Stimulated activated CD8-positive, alpha-beta memory T cell treated with anti-CD3 and anti-CD28 coated beads, Interleukin-7, amount 100 ng/mL, for 4 hours (primary cell): Measurements from ENCODE around the gene NEU4.
"Not testable (repeated sequence)": the region's sequence is repeated elsewhere in the genome, so short reads cannot be mapped to it uniquely, and the experiment has no call there.

Experiments used
- DNase-seq, 2 donors: peaks; one replicate each; pipeline ENCODE4 v3.0.0-alpha.2; 2020; ENCODE audit warnings: low read depth in 2 of 2

NEU4 gene

DNA sequence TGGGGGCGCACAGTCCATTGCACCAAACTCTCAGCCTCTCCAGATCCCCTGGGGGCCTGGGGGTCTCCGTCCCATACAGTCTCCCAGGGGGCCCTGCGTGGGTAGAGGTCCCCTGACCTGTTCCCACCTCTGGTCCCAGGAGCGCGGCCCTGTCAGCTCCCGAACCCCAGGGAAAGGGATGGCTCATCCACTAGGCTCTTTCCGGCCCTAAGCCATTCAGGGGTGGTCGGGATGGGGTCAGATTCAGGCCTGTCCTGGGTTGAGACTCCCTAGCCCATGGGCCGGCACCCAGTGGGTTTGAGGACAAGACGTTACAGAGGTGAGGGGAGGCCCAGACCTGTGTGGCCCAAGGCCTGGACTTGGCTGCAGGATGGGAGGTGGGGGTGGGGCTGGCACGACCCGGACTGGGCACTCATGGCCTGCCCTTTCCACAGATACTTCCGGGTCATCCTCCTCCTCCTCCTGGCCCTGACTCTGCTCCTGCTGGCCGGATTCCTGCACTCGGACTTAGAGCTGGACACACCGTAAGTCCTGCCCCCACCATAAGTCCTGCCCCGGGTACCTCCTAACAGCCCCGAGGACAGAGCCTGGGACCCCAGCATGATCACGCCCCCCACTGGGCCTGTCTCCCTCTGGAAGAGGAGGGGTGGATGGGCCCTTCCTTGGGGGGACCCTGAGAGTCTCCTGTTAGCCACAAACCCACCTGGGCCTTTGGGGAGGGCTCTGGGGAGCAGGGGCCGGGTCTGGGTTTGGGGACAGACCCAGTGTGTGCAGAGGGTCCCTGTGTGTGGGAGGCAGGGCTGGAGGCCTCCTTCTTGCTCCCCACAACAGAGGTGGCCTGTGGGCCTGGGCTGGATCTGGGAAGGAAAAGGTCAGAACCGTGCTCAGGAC lies 10.1 kb upstream of the NEU4 start:
- no peak for DNase-seq

DNA sequence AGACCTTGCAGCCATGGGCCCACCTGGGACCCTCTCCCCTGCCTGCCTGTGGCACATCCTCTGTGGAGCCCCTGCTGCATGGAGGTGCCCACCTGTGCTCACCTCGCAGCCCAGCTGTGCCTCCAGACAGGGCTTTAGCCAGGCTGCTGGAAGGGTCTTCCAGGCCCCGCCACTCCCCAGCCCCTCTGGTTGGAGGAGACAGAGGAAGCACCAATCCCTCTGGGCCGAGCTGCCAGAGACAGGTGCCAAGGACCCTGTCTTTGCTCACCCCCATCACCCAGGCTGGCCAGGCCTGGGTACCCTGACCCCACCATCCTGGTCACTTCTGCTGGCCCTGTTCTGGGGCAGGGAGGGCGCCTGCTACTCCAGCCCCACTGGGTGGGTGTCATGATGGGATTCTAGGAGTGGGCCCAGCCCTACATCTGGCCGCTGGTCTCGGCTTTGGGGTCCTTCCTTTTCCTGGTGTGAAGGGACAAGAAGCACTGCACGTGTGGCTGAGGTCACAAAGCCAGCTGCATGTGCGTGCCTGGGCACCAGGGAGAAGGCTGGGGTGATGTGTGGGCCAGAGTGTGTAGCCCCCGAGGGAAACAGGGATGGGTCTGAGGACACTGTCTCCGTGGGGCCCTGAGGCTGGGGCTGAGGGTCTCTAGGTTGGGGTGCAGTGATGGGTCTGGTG lies 9.3 kb upstream of the NEU4 start:
- no peak for DNase-seq

DNA sequence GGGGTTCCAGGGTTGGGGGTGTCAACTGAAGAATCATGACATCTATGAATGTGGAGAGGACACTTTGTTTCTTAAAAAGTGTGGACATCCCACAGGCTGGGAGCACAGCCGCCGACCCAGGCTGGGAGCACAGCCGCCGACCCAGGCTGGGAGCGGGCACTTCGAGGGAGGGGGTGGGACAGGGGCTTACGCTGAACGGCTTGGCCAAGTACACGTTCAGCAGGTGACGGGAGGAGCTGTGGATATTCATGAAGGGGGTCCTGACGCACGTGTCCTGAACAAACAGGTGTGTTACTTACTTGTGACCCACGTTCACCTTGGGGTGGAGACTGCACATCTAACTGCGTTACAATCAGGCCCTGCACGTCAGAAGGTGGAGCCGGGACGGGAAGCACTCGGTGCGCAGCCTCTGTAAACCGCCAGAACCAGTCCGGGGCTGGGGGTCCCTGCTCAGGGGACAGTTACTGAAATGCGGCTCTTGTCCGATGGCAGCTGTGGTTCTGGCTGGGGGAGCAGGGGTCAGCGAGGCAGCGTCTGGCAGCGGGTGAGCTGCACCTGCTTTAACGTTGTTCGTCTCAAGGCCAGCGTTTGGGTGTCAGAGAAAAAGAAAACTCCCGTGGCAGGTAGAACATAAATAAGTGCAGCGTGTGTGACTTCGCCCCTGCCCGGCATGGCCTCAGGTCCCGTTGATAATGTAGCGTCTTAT lies 8.6 kb upstream of the NEU4 start:
- not testable (repeated sequence) for DNase-seq

DNA sequence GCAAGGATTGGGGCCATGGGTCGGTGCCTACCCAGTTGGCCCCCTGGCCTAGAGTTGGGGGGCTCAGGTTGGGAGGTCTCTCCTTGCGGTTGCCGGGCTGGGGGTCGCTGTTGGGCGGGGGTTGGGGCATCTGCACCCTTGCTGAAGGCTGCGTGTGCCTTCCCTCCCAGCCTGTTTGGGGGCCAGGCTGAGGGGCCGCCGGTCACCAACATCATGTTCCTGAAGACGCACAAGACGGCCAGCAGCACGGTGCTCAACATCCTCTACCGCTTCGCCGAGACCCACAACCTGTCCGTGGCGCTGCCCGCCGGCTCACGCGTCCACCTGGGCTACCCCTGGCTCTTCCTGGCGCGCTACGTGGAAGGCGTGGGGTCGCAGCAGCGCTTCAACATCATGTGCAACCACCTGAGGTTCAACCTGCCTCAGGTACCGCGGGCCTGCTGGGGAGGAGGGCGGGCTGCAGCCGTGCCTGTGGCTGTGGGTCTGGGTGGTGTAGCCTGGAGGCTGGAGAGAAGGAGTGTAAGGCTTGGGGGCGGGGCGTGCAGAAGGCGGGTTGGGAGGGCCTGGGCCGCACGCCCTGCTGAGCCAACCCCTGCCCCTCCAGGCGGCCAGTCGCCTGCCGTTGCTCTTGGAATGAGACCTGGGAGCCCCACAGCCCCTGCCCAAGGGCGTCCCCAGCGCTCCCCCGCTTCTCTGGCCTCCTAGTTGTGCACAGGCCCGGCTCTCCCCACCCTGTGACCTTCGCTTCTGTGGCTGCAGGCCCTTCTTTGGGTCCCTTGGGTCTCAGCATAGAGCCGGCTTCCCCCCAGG lies 7.2 kb upstream of the NEU4 start:
- no peak for DNase-seq

DNA sequence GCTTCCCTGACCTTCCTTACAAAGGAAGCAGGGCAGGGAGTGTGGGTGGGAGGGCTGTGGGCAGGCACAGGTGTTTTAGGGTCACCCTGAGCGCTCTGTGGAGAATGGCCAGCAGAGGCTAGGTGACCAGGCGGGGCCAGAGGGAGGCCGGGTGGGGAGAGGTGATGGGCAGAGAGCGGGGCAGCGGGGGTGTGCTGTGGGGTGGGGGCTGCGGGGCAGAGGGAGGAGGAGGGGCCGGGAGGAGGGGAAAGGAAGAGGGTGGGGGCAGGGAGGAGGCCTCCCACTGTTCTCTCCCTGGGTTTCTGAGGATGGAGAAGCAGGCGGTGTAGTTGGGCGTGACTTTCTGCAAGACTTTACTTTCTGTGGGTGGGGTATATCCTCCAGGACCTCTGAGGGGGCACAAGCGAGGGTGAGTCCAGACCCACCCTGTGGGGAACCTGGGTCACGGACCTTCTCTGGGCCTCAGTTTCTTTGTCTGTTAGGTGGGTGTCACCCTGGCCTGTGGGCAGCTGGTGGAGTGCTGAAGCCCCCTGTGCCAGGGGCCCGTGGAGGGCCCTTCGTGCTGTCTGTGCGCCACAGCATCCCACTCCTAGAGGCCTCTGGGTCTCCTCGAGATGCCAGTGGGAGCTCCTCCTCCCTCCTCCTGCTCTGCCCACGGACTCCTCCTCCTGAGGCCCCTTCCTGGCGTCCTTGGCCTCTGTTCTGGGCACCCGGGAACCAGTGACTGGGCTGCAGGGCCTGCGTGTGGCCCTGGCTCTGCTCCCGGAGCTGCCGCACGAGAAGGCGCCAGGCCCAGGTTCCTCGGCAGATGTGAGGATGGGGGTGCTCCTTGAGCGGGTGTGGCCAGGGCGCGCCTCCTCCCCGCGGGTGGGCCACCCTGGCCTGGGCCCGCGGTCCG lies 6.3 kb upstream of the NEU4 start:
- no peak for DNase-seq

DNA sequence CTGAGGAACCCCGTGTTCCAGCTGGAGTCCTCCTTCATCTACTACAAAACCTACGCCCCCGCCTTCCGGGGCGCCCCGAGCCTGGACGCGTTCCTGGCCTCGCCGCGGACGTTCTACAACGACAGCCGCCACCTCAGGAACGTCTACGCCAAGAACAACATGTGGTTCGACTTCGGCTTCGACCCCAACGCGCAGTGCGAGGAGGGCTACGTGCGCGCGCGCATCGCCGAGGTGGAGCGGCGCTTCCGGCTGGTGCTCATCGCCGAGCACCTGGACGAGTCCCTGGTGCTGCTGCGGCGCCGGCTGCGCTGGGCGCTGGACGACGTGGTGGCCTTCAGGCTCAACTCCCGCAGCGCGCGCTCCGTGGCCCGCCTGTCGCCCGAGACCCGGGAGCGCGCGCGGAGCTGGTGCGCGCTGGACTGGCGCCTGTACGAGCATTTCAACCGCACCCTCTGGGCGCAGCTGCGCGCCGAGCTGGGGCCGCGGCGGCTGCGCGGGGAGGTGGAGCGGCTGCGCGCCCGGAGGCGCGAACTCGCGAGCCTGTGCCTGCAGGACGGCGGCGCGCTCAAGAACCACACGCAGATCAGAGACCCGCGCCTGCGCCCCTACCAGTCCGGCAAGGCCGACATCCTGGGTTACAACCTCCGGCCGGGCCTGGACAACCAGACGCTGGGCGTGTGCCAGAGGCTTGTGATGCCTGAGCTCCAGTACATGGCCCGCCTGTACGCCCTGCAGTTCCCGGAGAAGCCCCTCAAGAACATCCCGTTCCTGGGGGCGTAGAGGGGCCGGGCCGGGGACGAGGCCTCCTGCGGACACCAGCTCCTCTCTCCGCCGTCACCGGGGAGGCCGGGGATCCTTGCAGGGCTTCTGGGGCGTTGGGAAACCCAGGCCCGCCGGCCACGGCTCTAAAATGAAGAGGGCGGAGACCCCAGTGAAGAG lies 5.3 kb upstream of the NEU4 start:
- peak in 1 of 2 donors; percentile 29 for DNase-seq

DNA sequence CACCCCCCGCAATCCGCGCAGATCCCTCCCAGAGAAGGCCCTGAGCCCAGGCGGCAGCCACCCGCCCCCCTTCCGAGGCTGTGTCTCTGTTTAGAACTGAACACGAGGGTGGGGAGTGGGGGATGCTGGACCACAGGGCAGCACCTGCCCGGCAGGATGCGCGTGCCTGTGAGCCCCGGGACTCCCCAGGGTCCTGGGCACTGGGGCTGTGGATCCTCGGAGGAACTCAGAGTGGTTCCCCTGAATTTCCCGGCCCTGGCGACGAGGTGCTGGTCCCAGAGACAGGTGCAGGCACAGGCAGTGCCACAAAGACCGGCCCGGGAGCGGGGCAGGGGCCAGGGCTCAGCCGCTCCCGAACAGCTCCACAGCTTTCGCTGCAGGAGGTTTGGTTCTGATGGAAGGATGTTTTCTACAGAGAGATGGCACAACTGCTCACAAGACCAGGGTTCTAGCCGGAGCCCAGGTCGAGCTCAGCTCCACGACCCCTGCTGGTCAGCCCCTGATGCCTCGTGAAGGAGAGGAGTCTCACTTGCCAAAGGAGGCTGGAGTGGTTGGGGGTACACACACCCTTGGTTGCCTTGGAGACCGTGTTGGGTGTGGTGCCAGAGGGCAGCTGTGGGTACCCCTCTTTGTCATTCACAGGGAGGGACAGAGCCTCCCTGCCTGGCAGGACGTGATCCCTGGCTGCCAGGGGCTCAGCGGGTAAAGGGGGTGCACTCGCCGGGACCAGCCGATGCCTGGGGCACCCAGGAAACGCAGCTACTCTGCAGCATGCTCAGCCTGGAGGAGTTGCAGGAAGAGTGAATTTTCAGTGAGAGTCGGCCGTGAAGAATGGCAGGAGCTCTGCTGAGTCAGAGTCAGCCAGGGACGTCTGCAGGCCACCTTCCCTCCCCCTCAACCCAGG lies 4.4 kb upstream of the NEU4 start:
- no peak for DNase-seq

DNA sequence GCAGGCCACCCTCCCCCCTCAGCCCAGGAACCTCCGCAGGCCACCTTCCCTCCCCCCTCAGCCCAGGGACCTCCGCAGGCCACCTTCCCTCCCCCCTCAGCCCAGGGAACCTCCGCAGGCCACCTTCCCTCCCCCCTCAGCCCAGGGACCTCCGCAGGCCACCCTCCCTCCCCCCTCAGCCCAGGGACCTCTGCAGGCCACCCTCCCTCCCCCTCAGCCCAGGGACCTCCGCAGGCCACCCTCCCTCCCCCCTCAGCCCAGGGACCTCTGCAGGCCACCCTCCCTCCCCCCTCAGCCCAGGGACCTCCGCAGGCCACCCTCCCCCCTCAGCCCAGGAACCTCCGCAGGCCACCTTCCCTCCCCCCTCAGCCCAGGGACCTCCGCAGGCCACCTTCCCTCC lies 2.8 kb upstream of the NEU4 start:
- DNase-seq, result not testable (repeated sequence)

DNA sequence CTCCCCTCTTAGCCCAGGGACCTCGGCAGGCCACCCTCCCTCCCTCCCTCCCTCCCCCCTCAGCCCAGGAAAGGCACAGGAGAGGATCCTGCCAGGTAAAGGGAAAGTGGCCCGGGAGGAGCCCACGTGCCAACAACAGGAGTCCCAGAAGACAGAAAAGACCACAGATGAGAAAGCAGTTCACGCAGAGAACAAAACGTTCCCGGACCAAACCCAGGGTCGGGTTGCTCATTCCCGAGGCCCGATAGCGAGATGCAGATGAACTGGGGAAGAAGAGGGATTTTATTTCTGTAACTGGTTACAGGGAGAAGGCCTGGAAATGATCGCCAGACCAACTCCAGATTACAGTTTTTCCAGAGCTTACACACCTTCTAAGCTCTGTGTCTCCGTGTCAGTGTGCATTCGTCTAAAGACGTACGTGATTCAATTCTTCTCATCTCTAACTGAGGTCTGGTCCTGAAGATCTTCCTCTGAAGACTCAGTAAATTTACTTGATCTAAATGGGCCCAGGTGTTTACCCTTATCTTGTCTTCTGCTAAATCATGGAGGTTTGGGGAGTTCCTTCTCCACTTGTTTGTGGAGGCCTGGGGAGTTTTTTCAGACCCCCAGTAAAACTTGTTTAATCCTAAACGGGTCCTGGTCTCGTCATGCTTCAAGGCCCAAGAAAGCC lies 807 bp upstream of the NEU4 start:
- no peak for DNase-seq

DNA sequence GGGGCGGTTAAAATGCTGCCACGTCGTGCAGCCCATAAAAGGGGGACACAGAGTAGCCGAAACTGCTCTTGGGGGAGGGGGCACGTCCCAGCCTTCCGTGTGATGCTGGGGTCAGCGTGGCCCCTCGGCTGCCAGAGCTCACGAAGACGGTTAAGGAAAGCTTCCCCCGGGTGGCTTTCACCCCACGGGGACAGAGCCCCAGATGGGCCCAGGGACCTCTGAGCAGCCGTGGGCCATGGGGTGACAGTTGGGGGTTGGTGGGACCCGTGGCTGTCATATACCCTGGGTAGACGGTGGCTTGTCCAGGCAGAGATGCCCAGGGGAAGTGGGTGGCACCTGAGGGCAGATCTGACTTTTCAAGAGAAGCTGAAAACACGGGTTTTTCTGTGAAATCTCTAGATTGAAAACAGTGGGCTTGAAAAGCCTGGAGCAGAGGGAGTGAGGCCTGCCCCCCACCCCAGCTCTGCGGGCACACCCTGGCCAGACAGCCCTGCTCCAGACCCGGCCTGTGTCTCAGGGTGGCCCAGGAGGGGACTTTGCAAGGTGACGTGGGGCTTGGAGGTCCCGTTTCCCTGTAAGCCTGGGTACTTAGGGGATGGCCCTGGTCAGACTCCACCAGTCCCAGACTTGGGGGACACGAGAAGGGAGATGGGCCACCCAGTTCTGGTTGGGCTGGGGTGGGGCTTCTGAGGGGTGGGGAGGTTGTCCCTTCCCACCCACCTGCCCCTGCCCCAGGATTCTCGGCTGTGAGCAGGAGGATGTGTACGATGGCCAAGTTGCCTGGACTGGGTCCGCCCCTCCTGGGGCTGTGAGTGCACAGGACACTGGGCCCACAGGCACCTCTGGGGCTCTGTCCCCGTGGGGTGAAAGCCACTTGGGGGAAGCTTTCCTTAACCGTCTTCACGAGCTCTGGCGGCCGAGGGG lies 652 bp downstream of the NEU4 start:
- DNase-seq, result no peak

DNA sequence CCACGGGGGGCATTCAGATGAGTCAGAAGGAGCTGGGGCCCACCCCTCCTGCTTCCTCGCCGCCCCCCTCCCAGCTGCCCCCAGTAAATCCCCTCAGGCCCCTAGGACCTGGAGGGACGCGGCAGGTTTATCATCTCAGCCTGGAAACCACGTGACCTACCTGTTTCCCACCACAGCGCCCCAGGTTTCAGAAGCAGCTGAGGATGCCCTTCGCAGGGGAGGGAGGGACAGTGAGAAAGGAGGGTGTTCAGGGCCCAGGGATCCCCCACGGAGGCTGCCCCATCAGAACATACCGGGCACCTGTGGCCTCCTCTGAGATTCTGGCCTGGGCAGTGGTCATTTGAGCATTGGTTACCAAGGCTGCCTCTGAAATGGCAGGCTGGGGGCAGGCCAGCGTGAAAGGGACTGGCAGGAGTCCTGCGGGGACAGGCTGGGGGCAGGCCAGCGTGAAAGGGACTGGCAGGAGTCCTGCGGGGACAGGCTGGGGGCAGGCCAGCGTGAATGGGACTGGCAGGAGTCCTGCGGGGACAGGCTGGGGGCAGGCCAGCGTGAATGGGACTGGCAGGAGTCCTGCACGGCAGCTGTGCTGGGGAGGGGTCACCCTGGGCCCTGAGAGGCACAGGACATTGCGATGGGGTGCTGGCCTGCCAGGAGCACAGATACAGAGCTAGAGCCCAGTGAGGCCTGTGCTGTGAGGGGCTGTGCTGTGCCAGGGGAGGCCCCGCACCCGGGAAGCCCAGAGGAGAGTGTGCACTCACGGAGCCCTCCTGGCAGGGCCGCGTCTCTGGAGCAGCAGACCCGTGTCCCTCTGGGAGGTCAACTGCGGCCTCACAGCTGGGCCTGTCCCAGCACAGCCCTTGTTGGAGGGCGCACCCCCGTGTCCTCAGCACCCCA lies 1.6 kb downstream of the NEU4 start:
- DNase-seq, result no peak

DNA sequence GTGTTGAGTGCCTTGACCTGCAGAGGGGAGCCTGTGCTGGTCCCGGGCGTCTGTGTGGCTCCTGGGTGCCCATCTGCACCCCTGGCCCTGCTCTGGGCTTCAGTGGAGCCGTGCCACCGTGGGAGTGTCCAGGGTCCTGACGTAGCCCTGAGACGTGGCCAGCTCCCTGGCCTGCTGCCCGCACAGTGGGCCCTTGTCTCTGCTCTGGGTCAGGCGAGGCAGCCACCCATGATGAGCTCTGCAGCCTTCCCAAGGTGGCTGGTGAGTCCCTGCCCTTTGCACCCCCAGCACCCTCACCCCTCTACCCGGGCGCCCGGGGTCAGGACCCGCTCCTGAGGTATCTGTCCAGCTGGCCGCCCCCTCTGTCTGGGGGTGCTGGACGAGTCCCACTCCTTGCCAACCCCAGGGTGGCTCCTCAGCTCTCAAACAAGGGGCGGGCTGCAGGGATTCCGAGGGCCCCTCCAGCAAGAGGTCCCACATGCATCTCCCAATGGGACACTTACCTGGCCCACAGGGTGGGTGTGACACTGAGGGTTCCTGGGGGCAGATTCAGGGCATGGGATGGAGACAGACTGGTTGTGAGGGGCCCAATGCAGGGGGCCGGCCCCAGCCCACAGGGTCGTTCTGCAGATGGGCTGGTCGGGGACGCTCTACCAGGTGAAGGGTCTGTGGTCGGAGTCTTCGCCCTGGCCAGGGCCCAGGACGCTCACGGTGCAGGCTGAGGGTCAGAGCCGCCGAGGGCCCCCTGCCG lies 2.4 kb downstream of the NEU4 start:
- no peak for DNase-seq

DNA sequence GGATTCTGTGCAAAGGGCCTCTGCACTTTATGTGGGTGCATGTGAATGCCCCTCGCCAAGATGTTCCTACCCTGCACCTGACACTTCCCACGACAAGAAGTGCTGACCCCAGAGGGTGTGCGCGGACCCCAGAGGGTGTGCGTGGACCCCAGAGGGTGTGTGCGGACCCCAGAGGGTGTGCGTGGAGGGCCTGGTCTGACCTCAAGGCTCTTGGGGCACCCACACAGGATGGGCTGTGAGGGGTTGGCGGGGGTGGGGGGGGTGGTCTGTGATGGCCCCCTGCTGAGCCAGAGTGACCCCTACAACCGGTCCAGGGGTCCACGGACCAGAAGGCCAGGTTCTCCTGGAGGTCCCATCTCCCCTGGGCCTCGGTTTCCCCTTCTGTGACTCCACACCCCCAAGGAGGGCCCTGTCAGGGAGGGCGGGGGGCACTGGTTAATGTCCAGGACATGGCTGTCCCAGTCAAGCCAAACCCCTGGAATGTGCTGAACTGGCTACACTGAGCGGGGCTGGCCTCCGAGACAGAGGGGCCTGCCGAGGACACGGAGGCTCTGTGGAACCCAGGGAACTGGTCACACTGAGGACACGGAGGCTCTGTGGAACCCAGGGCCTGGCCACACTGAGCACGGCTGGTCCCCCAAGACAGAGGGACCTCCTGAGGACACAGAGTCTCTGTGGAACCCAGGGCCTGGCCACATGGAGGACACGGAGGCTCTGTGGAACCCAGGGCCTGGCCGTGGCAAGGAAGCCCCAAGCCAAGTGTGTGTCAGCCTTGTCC lies 3.1 kb downstream of the NEU4 start:
- DNase-seq, result no peak
